ENCODE results near the gene OR9A4. TPM values are rescaled to one million over a fixed set of nuclear protein-coding genes. Genes with fewer than 3 reads are reported as not detected.
A peak's percentile ranks its signal among the peaks of the same experiment; 100 is the strongest.

OR9A4 gene
- polyA plus RNA-seq, 3 donors: 0.28 TPM; not detected in 2

DNA sequence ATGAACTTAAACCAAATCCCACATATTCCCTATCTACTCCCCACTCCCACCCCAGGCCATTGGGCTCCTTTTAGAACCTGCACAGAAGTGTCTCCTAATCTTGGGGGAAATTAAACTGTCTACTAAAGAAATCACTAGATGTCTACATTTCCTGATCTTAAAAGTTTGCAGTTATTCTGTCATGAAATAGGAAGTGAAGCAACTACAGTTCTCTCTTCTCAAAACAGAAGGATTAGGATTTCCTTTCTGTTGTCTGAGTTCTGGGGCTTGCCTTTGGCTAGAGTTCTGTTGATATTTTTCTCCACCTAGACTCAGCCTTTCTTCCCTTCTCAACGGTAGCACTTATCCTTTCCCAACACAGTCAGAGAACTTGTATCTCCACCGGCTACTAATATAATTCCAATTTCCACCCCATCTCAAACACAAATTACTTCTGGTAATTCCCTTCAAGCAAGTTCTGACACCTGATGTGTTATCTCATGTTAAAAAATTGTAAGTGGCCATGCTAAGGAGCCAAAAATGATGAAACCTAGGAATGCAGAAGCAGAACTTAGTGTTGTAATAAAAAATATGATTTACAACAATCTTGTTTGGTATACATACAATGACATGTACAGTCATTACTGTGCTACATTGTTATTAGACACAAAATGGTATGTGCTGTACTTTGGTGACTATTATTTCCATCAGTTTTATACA, 12.1 kb downstream of the OR9A4 start:
- Histone ChIP-seq H3K9me3 (replicated peaks in 1 of 2; ENCODE audit: control insufficient read depth in 1 of 2, insufficient read depth in 1 of 2, low read length in 2 of 2) (no peaks in the 10 kb centered on the region), H4K20me1 (ENCODE audit: insufficient read depth, low read length) (no peaks in the 10 kb centered on the region), H3K79me2 (ENCODE audit: insufficient read depth, low read length) (no peaks in the 10 kb centered on the region), H3K4me1 (ENCODE audit: control insufficient read depth in 1 of 2, insufficient read depth in 2 of 2, low read length in 2 of 2) (peaks cover 41 to 42% of the 10 kb centered on the region in 2 donors), H3K27me3 (ENCODE audit: control insufficient read depth in 2 of 2, insufficient read depth in 2 of 2, low read length in 2 of 2) (no peaks in the 10 kb centered on the region), H3K4me2 (replicated peaks; ENCODE audit: extremely low read depth, low read length, poor library complexity, severe bottlenecking) (peak overlapping the region; percentile 45), H3K9ac (ENCODE audit: insufficient read depth, low read length, poor library complexity, severe bottlenecking) (peak overlapping the region; percentile 30), H2AFZ (ENCODE audit: insufficient read depth, low read depth, low read length, poor library complexity, severe bottlenecking) (no peak overlapping the region), H3K36me3 (replicated peaks in 1 of 2; ENCODE audit: control insufficient read depth in 1 of 2, insufficient read depth in 2 of 2, low read length in 2 of 2) (peaks cover 9 to 26% of the 10 kb centered on the region in 2 donors), H3K4me3 (replicated peaks in 1 of 3; ENCODE audit: low read depth in 2 of 3, low read length in 3 of 3) (peak overlapping the region in 1 of 3 experiments; percentile 22), H3K27ac (ENCODE audit: low read depth in 1 of 2, low read length in 2 of 2) (peak overlapping the region; percentile 70 to 84)
- Mint-ChIP-seq H3K4me1 (peaks cover 45% of the 10 kb centered on the region), H3K27me3 (ENCODE audit: low read depth in 3 of 3) (no peaks in the 10 kb centered on the region), H3K4me3 (peak overlapping the region; percentile 7 to 67), H3K36me3 (peaks cover 32 to 48% of the 10 kb centered on the region in 2 donors), H3K9me3 (peaks cover 0 to 7% (median 3%) of the 10 kb centered on the region in 7 donors), H3K27ac (peak overlapping the region; percentile 94 to 99 (median 97))
- intact Hi-C loops (cut with micrococcal nuclease): no loop called here
- TF ChIP-seq CTCF (IDR thresholded peaks at IDR 0.05): no peak
- peak; percentile 52 to 77 (median 72) for DNase-seq
- WGBS (ENCODE audit: insufficient coverage): 20% methylated on average over 1 of the region's 2 CpGs

- Histone ChIP-seq H3K79me2 (ENCODE audit: insufficient read depth, low read length) (no peaks in the 10 kb centered on the region), H3K4me1 (ENCODE audit: control insufficient read depth in 1 of 2, insufficient read depth in 2 of 2, low read length in 2 of 2) (peaks cover 41 to 42% of the 10 kb centered on the region in 2 donors), H3K27ac (ENCODE audit: low read depth in 1 of 2, low read length in 2 of 2) (peak overlapping the region; percentile 70 to 84), H4K20me1 (ENCODE audit: insufficient read depth, low read length) (no peaks in the 10 kb centered on the region), H3K9me3 (replicated peaks in 1 of 2; ENCODE audit: control insufficient read depth in 1 of 2, insufficient read depth in 1 of 2, low read length in 2 of 2) (no peaks in the 10 kb centered on the region), H2AFZ (ENCODE audit: insufficient read depth, low read depth, low read length, poor library complexity, severe bottlenecking) (no peak overlapping the region), H3K36me3 (replicated peaks in 1 of 2; ENCODE audit: control insufficient read depth in 1 of 2, insufficient read depth in 2 of 2, low read length in 2 of 2) (peaks cover 9 to 26% of the 10 kb centered on the region in 2 donors), H3K9ac (ENCODE audit: insufficient read depth, low read length, poor library complexity, severe bottlenecking) (peak overlapping the region; percentile 30), H3K4me3 (replicated peaks in 1 of 3; ENCODE audit: low read depth in 2 of 3, low read length in 3 of 3) (peak overlapping the region in 1 of 3 experiments; percentile 22), H3K4me2 (replicated peaks; ENCODE audit: extremely low read depth, low read length, poor library complexity, severe bottlenecking) (peak overlapping the region; percentile 45), H3K27me3 (ENCODE audit: control insufficient read depth in 2 of 2, insufficient read depth in 2 of 2, low read length in 2 of 2) (no peaks in the 10 kb centered on the region)
- intact Hi-C loops (cut with micrococcal nuclease): no loop called here
- Mint-ChIP-seq H3K36me3 (peaks cover 36 to 53% of the 10 kb centered on the region in 2 donors), H3K4me1 (peaks cover 47% of the 10 kb centered on the region), H3K27me3 (ENCODE audit: low read depth in 3 of 3) (no peaks in the 10 kb centered on the region), H3K27ac (peak overlapping the region; percentile 94 to 99 (median 97)), H3K4me3 (peak overlapping the region in 1 of 2 donors; percentile 44), H3K9me3 (peaks cover 0 to 7% (median 3%) of the 10 kb centered on the region in 7 donors)
- TF ChIP-seq CTCF (IDR thresholded peaks at IDR 0.05): no peak
- 0% methylated on average over 1 of the region's 3 CpGs for WGBS (ENCODE audit: insufficient coverage)
- peak in 2 of 3 donors; percentile 61 to 86 for DNase-seq
These were observed 12.6 kb downstream of the OR9A4 start for GRCh38 chr7:141928845-141929195.
